ENCODE data around the gene ITIH3.

ITIH3 gene

DNA sequence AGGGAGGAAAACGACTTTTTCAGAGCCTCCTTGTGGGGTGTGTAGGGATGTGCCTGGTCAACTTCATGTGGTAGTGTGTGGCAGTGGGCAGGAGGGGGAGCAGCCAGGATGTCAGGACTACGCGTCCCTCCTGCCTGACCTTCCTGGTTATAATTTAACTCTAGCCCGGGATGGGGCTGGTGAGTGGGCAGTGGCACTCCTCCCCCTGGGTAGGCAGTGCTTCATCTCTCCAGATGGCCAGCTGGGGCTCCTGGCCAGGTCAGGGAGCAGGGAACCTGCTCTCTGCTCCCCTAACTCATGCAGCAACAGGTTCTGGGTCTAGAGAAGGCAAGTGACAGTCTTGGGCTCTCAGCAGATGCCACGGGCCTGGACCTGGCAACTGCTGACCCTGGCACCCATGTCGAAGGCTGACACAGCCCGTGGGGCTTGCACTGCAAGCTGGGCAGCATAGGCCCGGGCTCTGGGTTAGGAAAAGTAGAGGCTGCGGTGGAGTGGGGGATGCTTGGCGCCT, 33.3 kb downstream of the ITIH3 start:
- DNase-seq, result no peak

DNA sequence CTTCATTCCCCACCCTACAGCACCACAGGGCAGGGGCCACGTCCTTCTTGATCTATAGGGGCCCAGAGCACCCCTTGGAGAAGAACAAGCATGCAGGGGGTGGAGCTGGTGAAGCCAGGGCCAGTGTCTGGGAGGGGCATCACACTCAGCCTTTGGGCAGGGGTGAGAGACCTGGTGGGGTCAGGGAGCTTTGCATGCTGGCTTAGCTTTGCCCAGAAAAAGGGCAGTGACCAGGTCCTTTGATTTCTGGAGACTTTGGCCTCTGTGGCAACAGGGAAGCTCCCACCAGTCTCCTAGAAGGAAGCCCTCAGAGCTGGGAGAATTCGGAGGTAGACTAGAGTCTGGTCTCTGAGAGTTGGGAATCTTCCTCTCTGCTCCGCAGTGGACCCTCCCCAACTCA, 34.9 kb downstream of the ITIH3 start:
- DNase-seq, result no peak

DNA sequence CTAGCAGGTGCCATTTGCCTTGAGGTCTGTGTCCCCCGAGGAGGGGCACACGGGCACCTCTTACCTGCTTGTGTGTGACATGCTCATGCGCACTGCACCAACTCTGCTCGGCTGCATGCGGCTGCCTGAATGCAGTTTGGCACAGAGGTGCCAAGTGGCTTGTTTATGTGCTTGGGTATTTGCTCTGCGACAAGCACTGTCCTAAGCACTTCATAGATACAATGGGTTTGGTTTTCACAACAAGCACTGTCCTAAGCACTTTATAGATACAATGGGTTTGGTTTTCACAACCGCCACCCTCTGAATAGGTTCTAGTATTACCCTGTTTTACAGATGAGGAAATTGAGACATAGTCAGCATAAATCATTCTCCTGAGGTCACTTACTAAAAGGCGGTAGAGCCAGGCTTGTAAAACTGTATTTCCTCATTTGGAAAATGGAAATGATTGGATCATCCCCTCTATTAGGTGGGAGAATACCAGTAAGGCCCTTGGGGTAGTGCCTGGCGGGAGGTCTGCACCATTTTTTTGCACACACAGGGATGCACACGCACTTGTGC, 35.4 kb downstream of the ITIH3 start:
- DNase-seq, result no peak

DNA sequence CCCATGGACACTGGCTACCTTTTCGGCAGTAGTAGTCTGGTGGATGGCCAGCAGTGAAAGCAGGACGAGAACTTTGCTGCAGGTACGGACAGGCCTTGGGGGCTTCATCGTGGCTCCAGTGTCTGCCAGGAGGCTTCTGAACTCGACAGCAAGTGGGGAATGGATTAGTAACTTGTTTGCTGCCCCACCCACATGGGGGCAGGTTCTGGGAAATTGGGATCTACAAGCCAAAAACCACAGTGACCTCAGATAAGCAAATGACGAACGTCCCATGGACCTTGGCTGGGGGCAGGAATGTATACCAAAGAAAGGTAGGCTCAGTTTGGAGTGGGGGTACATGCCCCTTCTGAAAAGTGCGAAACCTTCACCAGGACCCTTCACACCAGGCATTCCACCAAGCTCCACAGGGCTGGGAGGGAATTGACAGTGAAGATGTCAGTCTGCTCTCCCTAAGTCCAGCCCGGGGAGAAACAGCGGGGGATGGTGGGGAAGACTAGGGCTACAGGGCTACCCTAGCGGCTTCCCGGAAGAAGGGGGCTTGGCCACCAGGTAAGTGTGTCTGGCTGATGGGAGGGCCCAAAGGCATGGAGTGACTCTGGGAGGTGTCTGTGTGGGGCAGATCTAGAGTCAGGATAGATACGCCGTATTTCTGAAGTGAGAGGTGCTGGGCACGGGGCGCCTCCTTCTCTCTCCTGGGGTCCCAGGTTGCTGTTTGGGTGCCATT, 36.1 kb downstream of the ITIH3 start, which contains the start of gene ITIH4:
TSS of gene ITIH4 (minus strand) at position 138 of the 724 bp plus-strand sequence. CDS start at position 108, 30 bp downstream.
- DNase-seq, result no peak

DNA sequence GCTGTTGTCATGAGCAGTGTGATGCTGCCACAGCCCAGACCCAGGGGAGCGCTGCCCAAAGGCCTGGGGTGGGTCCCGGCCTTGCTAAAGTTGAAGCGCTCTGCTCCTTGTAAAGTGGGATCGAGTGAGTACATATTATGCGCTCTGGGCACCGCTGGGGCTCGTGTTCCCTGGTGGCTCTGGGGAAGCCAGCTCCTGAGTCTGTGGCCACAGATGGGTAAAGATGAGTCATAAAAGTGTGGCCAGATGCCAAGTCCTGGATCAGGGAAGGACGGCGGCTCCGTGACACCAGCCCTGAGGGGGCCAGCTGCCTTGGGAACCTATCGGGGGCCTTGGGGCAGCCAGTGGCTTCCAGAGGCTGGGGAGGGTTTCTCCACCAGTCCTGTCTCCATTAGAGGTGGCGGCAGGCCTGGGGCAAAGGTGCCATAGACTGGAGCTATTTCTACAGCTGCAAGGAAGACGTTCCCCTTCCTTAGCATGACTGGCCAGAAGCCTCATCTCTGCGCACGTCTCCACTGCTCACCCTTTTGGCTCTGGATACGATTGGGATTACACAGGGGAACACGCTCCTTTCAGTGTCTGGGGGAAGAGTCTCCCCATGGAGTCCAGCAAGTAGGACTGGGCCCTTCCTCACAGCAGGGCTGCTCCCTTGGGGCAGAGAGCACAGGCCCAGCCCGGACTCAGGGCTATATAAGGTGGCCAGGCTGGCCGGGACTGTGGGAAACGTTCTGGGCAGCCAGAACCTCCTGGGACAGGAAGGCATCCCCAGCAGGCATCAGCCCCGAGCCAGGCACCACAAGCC, 37.1 kb downstream of the ITIH3 start:
- peak; percentile 70 for DNase-seq

DNA sequence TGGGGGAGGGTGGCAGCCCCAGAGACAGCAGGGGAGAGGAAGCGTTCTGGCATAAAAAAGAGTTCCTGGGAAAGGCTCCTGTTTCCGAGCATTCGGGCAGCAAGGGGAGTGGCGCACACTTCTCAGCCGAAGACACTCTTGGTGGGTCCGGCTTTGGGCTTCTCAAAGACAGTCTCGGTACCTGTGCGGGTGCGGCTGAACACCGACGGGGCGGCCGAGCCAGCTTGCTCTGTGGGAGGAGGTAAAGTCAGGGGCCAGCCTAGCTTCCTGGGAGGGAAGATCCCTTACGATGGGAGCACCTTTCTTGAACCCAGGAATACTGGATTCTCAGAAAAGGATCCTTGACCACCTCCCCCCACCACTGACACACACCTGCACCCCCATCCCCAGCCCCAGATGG, 38.6 kb downstream of the ITIH3 start:
- DNase-seq, result no peak

DNA sequence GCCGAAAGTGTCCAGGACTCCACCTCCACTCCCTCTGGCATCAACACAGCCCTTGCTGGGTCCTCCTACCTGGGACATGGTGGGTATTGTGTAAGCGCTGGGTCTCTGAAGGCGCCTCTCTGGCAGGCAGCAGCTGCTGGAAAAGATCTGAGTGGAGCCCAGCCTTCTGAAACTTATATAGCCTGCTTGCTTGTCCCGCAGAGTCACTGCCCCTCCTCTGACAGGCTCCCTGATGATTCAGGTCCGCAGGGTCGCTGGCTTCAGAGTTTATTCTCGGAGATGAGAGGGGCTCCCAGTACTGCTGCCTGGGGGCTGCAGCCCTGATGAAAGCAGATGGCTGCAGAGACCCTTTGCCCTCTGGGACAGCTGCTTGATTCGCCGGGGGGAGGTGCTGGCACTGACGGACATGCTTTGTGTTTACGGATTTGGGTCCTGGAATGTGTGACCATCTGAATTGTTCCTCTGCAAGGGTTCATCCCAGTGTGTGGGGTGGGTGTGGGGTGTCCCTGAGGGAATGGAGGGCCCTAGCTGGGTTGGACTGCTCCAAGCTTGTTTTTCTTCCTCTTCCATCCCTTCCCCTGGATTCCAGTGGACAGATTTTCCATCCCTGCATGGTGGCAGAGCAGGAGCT, 40.4 kb downstream of the ITIH3 start, which contains the start of gene MUSTN1:
TSS of gene MUSTN1 (minus strand) at position 149 of the 631 bp plus-strand sequence. CDS start at position 78, 71 bp downstream.
- no peak for DNase-seq

DNA sequence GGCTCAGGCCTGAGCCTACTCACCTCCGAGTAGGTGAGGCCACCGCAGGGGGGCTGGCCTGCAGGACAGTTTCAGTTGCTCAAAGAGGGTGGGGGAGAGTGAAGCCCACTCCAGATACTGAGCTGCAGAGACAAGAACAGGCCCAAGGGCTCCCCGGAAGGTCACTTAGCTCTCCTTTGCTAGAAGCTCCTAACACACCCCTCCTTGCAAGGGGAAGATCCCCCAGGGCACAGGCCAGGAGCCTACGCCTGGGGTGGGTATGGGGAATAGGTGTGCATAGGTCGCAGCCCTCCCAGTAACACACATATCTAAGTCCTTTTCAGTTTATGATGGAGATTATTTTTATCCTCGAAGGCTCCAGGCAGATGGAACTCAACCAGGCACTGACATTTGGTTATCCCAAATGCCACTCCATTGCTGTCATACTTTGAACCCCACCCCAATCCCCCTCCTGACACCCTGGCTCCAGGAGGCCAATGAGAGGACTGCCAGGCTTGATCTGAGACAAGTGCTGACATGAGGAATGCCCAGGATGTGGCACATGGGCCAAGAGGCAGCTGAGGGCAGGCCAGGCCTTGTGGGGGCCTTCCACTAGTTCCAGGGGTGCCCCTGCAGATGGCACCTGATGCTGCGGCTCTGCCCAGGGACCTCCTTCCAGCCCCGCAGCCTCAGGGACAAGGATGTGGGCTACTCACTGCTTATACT, 41.3 kb downstream of the ITIH3 start:
- DNase-seq, result no peak

DNA sequence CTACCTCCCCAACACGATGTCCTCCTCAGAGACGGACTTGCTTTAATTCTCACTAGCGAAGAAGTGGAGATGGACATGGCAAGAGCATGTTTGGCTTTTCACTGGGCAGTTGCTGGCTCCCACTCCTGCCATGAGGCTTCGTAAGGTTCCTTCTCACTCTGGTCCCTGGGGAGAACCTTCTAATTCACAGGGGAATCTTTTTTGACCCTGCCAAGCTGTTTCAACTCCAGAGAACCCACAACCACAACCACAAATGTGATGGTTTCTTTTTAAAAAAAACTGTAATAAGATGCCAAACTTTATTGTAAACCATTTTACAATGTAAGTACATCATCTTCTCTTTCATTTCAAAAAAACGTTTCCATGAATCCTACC, 41.9 kb downstream of the ITIH3 start:
- no peak for DNase-seq

DNA sequence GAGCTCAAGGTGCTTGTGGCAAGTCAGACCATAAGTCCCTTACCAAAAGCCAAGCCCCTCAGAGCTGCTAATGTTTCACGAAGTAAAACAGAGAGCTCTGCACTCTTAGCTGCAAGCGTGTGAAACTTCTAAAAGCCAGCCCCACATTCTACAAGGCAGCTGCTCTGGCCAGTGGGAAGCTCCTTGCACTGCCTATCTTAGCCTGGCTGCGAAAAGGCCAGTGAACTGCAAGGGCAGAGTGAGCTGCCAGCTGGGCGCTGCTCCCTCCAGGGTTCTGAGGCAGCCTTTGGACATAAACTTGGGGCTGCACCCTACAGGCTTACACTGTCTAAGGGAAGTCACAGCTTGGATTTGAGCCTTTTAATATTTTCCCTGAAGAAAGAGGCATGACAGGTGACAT, 42.4 kb downstream of the ITIH3 start:
- DNase-seq, result no peak

DNA sequence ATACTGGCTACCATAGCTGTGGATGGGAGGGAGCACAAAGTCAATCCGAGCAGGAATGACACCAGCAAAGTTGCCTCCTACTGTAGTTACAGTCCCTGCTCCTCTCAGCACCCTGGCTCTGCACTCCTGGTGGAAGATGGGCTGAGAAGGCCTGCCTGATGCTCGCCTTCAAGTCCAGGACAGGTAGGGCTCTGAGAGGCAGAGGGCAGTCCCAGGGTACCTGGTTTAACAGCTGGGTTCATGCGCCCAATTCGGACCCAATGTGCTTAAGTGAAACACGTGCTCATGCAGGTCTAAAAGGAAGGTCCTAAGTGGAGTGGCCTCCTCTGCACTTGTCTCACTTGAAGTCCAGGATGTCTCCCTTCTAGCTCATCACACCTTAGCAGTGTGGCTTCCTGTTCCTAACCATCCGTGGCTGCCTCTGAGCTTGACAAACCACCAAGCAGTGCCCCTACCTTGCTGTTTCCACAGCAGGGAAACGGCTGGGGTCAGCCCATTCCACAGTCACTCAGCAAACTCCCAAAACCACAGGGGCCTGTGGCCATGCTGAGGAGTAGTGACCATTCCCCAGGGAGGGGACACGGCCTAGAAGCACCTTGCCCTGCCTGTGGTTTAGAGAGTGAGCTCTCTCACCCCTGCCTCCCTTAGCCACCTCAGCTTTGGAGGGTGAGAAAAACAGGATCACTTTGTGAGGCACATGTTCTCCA, 44.1 kb downstream of the ITIH3 start:
- no peak for DNase-seq

DNA sequence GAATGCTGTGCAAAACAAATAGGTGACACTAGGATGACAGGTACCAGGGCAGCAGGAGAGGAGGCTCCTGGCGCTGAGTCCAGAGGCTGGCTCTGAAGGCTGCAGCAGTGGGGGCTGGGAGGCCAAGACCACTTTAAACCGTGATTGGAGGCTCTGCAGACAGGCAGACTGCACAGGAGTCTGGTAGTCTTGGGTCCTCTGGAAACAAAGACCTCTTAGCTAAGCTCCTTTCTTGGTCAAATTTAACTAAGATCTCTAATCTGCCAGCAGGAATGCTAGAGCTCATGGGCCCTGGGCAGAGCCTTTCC, 44.6 kb downstream of the ITIH3 start:
- no peak for DNase-seq

DNA sequence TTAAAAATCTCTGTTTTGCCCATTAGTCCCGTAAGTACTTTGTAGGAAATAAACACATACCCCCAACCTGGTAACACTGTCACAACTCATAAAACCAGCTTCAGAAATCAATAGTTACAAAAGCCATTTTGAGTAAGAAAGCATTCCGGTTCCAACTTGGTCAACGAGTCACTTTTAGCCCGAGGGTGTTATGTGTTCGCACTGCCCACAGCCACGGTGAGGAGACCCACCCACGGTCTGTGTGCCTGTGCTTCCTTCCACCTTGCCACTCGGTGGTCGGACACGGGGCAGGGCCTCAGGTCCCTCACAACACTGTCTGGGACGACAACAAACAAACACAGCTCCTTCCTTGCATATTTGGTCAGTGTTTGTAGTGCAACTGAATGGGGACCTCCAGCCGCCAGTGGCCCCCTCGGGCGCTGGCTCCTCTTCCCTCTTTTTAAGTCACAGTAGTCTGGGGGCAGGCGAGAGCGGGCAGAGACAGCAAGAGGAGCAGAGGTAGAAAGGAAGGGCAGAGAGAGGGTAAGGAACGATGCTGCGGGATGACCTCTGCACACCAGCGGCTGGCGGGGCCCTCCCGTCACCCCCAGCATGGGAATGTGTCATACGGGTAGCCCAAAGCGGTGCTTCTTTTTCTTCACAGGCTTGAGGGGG, 45.4 kb downstream of the ITIH3 start:
- no peak for DNase-seq

DNA sequence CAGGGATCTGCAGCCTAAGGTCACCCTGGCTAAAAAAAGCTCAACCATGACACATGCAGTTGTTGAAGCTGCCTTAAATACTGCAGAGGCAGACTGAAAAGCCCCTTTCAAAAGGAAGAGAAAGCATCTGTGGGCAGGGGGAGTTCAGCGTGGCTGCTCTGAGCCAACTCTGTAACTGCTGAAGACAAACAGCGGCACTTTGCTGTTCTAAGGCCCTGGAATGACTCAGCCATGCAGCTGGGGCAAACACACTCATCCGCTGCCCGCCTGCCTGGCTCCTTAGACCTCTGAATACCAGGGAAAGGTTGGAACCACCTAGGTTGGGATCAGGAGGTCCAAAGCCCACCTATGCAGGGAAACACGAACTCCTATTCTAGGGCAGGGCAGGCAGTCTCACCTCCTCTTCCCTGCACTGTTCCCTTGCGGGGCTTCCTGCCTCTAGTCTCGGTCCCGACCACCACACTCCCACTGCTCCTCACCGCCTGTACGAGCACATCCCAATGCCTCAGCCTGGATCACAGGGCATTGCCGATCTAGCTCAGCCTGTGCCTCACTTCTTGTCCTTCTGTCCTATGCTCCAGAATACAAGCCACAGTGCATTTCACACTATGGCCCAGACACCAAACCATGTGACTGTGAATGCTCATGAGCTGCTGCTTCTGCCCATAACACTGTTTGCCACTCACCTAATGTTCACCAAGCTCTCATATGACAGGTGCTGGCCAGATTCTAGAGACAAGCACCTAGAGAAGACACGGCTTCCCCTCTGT, 46.8 kb downstream of the ITIH3 start:
- no peak for DNase-seq

DNA sequence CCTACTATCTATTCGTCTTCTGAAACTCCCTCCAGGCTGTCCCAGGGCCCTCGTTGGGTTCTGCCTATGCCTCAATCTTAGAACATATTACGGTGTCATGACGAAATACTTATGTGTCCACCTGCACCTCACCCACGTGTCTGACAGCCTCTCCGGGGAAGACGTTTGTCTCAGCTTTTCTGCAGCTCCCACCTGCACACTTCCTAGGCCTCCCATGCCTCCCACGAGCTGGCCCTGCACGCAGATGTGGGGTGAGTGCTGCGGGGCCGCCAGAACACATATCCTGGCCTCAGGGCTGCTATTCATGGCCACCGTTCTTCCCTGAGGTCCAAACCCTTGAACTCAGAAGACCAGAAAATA, 47.4 kb downstream of the ITIH3 start:
- no peak for DNase-seq

DNA sequence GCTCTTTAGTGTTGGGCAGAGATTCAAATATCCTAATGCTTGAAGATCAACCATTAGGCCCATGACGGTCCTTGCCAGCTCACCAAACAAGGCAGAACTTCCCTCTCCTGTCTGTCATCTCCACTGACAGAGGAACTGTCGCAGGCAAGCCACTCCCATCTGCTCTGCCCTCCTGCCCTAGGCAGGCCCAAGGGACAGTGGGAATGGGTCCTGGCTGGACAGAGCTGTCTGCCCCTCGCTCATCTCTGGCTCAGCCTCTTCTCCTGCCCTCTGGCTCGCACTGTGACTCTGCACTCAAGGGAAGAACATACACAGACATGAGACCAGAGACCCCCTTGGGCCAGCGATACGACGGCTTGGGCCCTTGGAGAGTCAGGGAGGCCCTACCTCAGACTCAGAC, 47.8 kb downstream of the ITIH3 start:
- DNase-seq, result no peak

DNA sequence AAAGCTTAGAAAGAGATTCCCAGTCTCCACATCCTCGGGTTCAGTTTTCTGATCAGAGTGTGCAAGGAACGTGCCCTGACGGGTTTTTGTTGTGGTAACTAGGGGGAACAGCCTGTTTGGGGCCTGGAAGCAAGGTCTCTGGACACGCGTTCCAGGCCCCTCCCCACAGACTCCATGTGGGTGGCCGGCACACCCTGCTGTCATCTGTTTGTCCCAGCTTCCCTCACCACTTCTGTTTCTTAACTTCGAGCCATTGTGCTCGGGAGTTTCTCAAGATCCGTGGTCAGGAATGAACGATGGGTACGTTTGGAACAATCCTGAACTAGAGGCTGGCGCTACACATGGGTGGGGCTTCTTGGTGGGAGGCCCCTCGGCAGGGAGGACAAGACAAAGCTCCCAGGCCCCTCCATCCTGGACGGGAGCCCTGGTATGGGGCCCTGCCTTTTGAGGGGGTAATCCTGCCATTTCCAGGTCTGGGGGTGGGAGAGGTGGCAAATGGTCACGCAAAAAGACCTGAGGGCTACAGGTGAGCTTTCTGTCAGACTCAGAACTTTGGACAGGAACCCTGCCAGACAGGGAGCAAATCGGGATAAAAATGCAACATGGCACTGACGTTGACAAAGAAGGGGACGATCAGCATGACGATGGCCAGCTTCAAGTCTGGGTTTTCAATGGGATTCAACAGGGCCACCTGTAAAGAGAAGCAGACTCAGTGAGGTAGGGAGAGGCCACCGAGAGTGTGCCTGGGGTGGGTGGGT, 48.7 kb downstream of the ITIH3 start:
- no peak for DNase-seq

DNA sequence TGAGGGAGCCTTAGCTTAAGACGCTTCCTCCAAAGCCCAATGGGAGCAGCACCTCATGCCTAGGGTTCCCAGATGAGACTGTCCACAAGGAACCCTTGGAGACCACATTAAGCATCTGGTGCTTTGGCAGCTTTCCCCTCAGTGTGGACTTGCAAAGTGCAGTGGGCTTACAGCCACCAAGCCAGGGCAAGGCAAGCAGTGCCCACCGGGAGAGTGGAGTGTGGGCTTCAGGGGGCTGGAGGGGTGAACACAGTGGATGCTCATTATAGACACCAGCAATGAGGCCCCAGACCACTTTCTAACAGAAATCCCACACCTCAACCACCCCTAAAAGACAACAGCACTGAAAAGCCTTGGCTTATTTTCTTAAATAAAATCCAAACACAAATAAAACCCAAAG, 49.3 kb downstream of the ITIH3 start:
- no peak for DNase-seq

DNA sequence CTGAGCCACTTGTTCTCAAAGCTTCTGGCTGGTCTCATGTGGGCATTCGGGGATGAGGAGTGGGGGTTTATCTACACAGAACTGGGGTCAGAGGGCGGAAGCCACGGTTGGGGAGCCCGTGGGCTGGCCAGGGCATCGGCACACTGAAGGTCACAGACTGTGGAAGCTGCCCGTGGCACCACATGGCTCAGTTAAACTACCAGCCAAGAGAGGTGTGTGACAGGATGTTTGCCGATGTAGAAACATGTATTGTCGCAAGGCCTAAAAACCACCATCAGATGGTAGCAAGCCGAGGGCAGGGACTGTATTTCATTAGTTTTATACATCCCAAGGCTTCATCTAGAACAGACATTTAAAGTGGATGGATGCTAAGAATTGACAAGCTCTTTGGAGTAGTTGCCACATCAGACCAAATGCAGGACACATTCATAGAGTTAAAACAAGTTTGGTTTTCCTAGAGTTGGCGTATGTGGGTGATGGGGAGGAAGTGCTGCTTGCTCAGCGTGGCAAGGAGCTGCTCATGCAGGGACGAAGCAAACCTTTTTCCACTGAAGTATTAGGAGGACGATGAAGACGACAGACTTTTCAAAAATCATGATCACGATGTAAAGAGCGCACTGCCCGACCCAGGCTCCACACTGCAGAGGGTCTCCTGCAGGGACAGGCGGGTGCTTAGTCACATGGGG, 49.8 kb downstream of the ITIH3 start:
- DNase-seq, result no peak

DNA sequence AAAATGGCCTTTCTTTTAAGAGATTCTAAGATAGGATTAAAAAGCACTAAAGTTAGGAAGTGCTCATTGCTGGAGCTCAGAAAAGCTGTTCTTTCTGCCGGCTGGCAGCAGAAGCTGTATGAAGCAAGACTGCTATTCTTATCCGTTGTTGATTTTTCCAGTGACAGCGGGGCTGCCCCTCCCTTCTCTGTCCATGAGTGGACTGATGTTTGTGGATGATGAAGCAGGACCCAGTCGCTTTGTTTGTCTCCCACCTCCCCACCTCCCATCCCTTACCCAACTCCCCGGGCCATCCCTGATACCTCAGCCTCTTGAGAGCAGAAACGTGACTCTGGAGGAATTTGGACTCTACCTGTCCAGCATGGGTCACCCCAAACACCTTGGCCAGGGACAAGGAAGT, 50.6 kb downstream of the ITIH3 start:
- DNase-seq, result peak; percentile 37
